Measurements from ENCODE around the gene MIB2. TPM values are rescaled to one million over a fixed set of nuclear protein-coding genes. Genes with fewer than 3 reads are reported as not detected.

MIB2 gene
- total RNA-seq, 2 experiments from 2014 or later: 58.3 to 59.4 TPM

- H3K4me1 ChIP-seq (ENCODE audit: insufficient read depth, low read length): peaks cover 72% of the 10 kb centered on the region
- Mint-ChIP-seq H3K4me1 (ENCODE audit: low read depth) (peaks cover 53% of the 10 kb centered on the region), H3K27ac (peak overlapping the region; percentile 81), H3K36me3 (ENCODE audit: low read depth) (peaks cover 59% of the 10 kb centered on the region), H3K4me3 (peak overlapping the region; percentile 58), H3K9me3 (no peaks in the 10 kb centered on the region), H3K27me3 (no peaks in the 10 kb centered on the region)
- CTCF ChIA-PET: no interaction called here
- no peak overlapping the region for H3K4me3 ChIP-seq (ENCODE audit: low read length)
- intact Hi-C loops (cut with DNase I, micrococcal nuclease): no loop called here
- H3K36me3 ChIP-seq (ENCODE audit: insufficient read depth, low read length): peaks cover 33% of the 10 kb centered on the region
- DNase-seq (no peak), ATAC-seq (ENCODE audit: poor library complexity) (no peak)
- no peaks in the 10 kb centered on the region for H3K27me3 ChIP-seq (ENCODE audit: control insufficient read depth in 1 of 2, insufficient read depth in 2 of 2, low read length in 2 of 2)
- TF ChIP-seq CTCF (IDR thresholded peaks at IDR 0.05): no peak
- no peaks in the 10 kb centered on the region for H3K9me3 ChIP-seq (ENCODE audit: control insufficient read depth in 1 of 2, insufficient read depth in 1 of 2, low read length in 2 of 2)
- POLR2A ChIA-PET: interaction anchor here (1.4 kb wide), 1 partner anchor 46 kb away, joined by 4 read pairs; the partner anchor contains the start of gene MIB2
- H3K27ac ChIP-seq (ENCODE audit: low read depth in 1 of 2, low read length in 2 of 2): no peak overlapping the region
Measured at GRCh38 chr1:1569341-1569740, 46.0 kb upstream of the MIB2 start.

GRCh38 chr1:1573843-1574720 is 41.2 kb upstream of the MIB2 start:
- ChIA-PET CTCF (interaction anchor here (1.1 kb wide), 1 partner anchor 29 kb away, joined by 4 read pairs; no protein-coding TSS in a partner anchor), POLR2A (interaction anchor here (2.1 to 3.1 kb wide), 2 partner anchors 41 to 56 kb away, joined by 18 to 22 read pairs; partner anchors contain the start of gene MIB2)
- no peaks in the 10 kb centered on the region for H3K27me3 Mint-ChIP-seq
- Histone ChIP-seq H3K27ac (ENCODE audit: low read depth in 1 of 2, low read length in 2 of 2) (peak overlapping the region; percentile 88 to 99), H3K4me3 (ENCODE audit: low read length) (peak overlapping the region; percentile 75), H3K27me3 (ENCODE audit: control insufficient read depth in 1 of 2, insufficient read depth in 2 of 2, low read length in 2 of 2) (no peaks in the 10 kb centered on the region), H3K4me1 (ENCODE audit: insufficient read depth, low read length) (peaks cover 62% of the 10 kb centered on the region), H3K9me3 (ENCODE audit: control insufficient read depth in 1 of 2, insufficient read depth in 1 of 2, low read length in 2 of 2) (no peaks in the 10 kb centered on the region), H3K36me3 (ENCODE audit: insufficient read depth, low read length) (peaks cover 15% of the 10 kb centered on the region)
- DNase-seq: peak in 13 of 14 experiments; percentile 40 to 91 (median 62)
- H3K4me1 Mint-ChIP-seq (ENCODE audit: low read depth): peaks cover 44% of the 10 kb centered on the region
- peak overlapping the region; percentile 98 for H3K4me3 Mint-ChIP-seq
- no peak for TF ChIP-seq CTCF (IDR thresholded peaks at IDR 0.05)
- H3K36me3 Mint-ChIP-seq (ENCODE audit: low read depth): peaks cover 44% of the 10 kb centered on the region
- peak overlapping the region; percentile 100 for H3K27ac Mint-ChIP-seq
- no peaks in the 10 kb centered on the region for H3K9me3 Mint-ChIP-seq
- intact Hi-C loops (cut with DNase I, micrococcal nuclease): loop anchor here (1.0 to 10.0 kb wide), 6 partner anchors 40 to 148 kb away; partner anchors contain the start of genes ATAD3A (in 1 of the 2), ATAD3B (in 1 of the 2), CDK11A (in 1 of the 2) and CDK11B (in 1 of the 2)
- ATAC-seq (ENCODE audit: poor library complexity): peak; percentile 73

GRCh38 chr1:1574721-1575537 is 40.4 kb upstream of the MIB2 start, which contains the start of gene SSU72:
SSU72 (minus strand) TSS chr1:1574863; CDS start chr1:1574557, 306 bp downstream.
- intact Hi-C loops (cut with DNase I, micrococcal nuclease): loop anchor here (1.0 to 10.0 kb wide), 6 partner anchors 39 to 147 kb away; partner anchors contain the start of genes ATAD3A (in 1 of the 2), ATAD3B (in 1 of the 2), CDK11A (in 1 of the 2) and CDK11B (in 1 of the 2)
- no peaks in the 10 kb centered on the region for H3K27me3 Mint-ChIP-seq
- ChIA-PET POLR2A (interaction anchor here (2.1 to 4.7 kb wide), 3 partner anchors 40 to 55 kb away, joined by 18 to 38 read pairs (median 22); partner anchors contain the start of gene MIB2), CTCF (interaction anchor here (1.1 kb wide), 1 partner anchor 28 kb away, joined by 4 read pairs; no protein-coding TSS in a partner anchor)
- Histone ChIP-seq H3K36me3 (ENCODE audit: insufficient read depth, low read length) (peaks cover 9% of the 10 kb centered on the region), H3K4me3 (ENCODE audit: low read length) (peak within 1 kb of the TSS; percentile 85), H3K27me3 (ENCODE audit: control insufficient read depth in 1 of 2, insufficient read depth in 2 of 2, low read length in 2 of 2) (no peaks in the 10 kb centered on the region), H3K27ac (ENCODE audit: low read depth in 1 of 2, low read length in 2 of 2) (peak within 1 kb of the TSS; percentile 98 to 99), H3K4me1 (ENCODE audit: insufficient read depth, low read length) (peaks cover 54% of the 10 kb centered on the region), H3K9me3 (ENCODE audit: control insufficient read depth in 1 of 2, insufficient read depth in 1 of 2, low read length in 2 of 2) (no peaks in the 10 kb centered on the region)
- TF ChIP-seq CTCF (IDR thresholded peaks at IDR 0.05): no peak
- H3K4me3 Mint-ChIP-seq: peak within 1 kb of the TSS; percentile 98
- peaks cover 36% of the 10 kb centered on the region for H3K4me1 Mint-ChIP-seq (ENCODE audit: low read depth)
- DNase-seq (peak; percentile 89 to 97 (median 91)), ATAC-seq (ENCODE audit: poor library complexity) (peak; percentile 78)
- H3K36me3 Mint-ChIP-seq (ENCODE audit: low read depth): peaks cover 35% of the 10 kb centered on the region
- peak within 1 kb of the TSS; percentile 100 for H3K27ac Mint-ChIP-seq
- H3K9me3 Mint-ChIP-seq: no peaks in the 10 kb centered on the region

Data from CD4-positive, alpha-beta T cell (primary cell).